GM21737 (cell line): ENCODE results near the gene PAK5.

Experiments used
- ATAC-seq: cut with Tn5 transposase; IDR thresholded peaks from one replicate; pipeline ENCODE4 v1.9.1; 2021; ENCODE audit warnings: mild to moderate bottlenecking, moderate library complexity; ENCODE audit not compliant: unreplicated experiment

PAK5 gene

DNA sequence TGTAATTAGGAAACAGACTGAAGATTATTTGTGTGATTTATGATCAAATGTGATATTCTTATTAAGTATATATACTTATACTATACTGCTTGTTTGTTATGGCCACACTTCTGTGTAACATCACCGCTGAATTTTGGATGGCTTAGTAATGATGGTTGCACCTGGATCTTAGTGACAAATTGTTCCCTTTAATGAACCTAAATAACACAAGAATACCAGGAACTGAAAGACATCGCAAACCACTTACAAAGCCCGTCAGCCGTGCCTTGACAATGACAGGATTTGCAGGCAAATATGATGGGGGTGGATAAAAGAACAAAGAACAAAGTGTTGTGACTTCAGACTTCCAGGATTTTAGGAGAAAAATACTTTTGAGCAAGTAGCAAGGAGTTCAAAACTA, 257.4 kb downstream of the PAK5 start:
- ATAC-seq: no peak

DNA sequence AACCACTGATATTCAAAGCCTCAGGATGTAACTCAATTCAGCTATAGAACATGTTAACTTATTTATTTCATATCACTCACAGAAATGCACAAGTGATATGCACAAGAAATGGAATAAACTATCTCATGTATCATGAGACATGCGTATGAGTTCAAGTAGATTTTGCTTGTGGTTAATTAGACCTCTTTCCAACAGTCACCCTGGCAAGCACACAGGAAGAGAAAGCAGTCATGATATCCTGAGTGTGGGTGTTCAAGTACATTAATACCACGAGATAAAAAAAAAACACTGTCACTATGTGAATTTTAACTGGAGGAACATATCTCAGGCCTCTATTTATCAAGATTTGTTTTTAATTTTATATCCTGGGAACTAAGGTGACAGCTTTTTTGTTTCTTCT, 260.3 kb downstream of the PAK5 start:
- ATAC-seq: no peak

DNA sequence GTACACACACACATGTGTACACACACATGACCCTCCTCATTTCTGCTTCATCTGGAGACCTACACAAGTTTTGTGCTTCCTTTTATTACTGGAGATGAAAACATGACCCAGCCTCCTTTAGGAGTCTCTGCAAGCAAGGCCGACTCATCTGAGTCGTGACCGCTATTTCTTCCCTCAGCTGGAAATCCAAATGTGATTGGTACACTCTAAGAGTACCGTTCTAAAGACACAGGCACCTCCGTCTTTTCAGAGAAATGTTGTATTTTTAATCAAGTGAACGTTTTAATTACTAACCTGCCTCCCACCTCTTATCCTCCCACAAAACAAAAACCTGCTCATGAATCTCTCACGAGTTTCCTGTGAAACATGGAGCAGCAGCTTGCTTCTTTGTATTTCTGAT, 261.5 kb downstream of the PAK5 start:
- no peak for ATAC-seq

DNA sequence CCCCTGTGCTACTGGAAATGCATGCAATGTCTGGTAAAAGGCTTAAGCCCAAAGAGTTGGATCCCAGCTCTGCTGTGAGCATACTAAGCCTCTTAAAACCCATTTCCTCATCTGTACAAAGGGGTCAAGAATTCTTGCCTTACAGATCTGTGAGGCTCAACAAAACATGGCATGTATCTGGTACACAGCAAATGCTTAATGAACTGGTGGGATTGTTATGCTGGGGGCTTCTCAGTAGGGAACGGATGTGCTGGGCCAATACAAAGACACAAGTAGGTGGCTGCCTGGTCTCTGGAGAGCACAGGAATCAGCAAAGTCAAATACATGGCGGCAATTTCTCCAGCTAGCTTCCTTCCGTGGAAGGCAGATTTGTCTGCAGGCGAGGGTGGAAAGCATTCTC, 262.2 kb downstream of the PAK5 start:
- no peak for ATAC-seq

DNA sequence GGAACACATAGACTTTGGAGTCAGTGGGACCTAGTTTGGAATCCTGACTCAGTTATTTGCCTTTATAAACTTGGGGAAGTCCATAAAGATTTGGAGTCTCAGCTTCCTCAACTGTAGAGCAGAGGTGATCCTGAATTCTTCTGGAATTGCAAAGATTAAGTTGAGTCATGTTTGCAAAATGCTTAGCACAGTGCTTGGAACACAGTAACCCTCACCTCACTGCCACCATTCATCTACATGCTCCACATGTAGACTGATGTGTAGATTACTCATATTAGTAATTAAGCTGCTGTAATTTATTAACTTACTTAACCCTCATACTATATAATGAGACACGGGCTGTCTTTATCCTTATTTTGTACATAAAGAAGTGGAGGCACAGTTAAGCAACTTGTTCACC, 263.0 kb downstream of the PAK5 start:
- no peak for ATAC-seq

DNA sequence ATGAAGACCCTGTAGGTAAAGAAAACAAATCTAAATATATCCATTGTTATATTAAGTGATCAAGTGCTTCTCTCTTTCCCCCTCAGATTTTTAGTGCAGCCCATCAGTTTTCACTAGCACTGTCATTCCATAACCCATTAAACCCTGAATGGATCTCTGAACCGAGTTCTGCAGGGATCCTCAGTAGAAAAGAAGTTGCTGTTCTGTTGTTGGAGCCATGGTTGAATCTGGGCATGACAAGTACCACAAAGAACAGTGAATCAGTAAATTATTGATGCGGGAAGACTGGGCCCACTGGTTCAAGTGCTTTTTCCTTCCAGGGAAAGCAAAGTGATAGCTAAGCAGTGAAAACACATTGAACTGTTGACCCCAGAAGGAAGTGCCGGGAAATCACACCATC, 264.1 kb downstream of the PAK5 start:
- no peak for ATAC-seq

DNA sequence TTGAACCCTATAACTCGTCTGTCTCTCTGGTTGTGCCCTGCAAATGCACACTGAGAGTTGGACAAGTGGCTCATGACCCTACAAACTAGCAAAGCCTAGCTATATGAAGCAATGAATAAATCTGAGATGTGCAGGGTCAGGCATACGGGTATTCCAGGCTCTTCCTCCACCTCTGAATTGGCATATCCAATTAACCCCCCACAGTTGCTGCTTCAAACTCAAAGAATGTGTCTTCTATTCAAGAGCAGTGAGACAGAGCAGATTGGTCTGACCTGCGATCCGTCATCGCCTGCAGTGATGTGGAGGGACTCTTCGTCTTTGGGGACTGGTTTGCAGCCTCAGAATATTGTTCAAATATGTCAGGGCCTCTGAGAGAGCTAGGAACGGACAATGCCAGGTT, 264.7 kb downstream of the PAK5 start:
- no peak for ATAC-seq

DNA sequence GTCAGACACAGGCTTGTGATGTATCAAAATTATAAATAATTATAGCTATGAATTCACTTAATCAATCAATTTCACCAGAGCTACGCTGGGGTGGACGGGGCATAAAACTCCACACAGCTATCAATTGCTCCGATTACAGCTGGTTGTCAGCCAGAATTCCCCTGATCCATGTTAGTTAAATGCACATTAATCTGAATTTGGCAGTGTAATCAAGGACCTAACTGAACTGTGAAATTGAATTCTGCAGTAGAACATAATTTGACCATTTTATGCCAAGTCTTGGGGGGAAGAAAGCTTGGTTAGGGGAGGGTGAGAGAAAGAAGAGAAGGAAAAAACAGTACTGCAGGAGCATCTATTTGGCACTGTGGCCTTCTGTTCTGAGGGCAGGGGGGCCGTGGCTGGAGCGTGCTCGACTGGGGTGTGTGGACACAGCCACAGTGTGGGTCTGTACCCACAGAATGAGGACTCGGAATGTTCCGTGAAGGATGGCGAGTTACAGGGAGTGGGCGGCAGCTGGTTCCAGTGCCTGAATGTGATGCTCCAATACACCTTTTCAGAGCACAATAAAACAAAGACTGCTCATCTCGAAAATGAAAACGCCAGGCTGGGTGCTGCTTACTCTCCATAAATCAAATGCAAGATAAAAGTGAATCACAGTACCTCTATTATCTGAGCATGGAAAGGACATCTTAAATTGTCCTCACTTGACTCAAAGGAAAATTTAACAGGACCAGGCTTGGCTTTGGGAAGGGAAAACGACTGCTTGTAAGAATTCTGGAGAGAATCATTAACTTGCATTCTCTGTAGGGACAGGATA, 265.3 kb downstream of the PAK5 start:
- ATAC-seq: no peak

DNA sequence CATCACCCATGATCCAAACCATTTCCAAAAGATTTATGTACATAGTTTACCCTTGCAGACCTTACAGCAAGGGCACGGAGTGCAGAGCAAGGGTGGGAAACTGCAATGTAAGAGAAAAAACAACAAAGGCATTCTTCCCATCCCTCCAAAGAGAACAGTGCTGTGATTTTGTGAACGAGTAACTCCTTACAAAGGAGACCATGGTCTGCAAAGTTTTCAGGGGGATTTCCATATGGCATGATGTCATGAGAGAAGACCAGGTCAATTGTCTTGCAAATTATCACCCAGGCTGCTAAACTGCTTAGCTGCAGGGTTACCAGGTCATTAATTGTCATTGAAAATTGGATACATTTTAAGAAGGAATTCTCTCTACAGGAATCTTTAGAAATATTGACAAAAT, 266.2 kb downstream of the PAK5 start:
- no peak for ATAC-seq

DNA sequence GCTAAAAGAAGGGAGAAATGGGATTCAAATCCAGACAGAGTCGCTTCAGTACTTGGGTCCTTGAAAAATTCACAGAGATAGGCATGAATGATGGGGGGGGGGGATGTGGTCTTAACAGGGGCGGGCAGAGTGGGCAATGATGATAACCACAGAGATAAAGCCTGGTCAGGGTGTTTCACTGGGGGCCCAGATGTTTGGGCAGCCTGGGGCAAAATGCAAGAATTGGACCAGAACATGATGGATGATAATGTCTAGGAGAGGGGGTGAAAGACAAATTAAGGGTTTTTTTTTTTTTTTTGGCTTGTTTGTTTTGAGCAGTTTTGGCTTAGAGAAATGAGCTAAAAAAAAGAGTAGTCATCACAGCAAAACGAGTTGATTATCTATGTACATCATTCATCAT, 267.1 kb downstream of the PAK5 start:
- ATAC-seq: no peak

DNA sequence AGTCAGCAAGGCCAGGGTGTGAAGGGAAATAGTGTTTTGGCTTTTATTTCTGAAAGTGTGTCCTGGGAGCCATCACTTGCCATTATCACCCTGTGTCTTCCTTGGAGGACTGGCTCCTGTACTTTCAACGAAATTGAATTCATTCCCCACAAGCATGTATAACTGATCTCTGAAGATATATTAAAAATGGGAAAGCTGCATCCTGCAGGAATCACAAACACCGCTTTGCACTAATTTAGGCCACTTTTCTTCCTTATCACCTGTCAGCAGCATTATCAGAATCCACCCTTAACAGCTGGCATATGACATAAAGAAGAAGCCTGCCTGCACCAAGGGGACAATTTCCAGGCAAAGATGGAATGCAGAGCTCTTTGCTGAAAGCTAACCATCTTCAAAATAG, 268.3 kb downstream of the PAK5 start:
- no peak for ATAC-seq

DNA sequence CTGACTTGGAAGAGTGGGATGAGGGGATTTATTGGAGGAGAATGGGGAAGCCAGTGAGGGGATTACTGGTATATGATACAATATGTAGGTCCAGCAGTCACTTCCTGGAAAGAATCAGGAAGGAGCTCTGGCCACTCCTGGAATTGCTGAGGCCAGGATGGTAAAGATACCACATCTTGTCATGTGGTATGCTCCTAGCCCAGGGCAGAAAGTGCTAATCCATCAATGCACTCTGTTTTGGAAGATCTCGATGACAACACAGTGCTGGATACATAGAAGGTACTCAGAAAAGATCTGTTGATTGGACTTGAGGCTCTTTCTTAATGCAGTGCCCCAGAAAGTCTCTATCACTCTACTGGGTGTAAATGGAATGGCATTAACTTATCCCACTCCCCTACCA, 271.9 kb downstream of the PAK5 start:
- ATAC-seq: no peak

DNA sequence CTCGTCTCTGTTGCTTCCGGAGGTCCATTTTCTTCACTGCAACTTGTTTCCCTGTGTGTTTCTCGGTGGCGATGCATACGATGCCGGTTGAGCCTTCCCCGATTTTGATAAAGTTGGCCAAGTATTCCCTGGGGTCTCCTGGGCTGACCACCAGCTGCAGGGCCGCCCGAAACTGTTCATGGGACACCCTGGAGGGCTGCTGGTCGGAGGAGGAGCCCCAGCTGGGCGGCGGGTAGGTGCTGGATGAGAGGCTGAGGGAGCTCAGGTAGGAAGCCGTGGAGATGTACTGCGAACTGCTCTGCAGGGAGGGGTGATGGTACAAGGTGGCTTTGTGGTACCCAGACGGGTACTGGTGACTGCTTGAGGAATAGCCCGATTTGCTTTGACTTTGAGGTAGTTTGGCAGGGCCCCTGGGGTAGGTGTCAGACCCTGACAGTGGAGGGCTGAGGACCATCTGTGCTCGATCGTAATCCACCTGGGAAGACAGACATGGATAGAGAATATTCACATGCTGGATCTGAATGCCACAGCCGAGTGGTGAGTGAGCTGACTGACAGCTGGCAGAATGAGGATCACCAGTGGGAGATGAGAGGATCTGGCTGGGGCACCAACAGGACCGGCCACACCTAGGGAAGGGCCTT, 272.8 kb downstream of the PAK5 start:
- no peak for ATAC-seq

DNA sequence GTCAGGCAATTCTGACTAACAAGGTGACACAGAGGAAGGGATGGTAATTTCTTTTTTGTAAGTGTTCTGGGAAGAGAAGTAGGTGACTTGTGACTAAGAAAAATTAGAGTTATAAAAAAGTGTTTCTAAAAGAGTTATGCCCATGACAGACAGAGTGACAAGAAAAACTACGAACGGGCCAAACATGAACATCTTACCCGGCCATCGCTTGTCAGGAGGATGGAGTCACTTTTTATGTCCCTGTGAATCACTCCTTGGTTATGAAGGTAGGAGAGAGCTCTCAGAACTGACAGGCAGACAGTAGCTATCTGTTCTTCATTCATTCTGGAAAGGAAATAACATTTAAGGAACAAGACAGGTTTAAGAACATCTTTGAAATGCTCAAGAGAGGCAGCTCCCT, 281.5 kb downstream of the PAK5 start:
- no peak for ATAC-seq

DNA sequence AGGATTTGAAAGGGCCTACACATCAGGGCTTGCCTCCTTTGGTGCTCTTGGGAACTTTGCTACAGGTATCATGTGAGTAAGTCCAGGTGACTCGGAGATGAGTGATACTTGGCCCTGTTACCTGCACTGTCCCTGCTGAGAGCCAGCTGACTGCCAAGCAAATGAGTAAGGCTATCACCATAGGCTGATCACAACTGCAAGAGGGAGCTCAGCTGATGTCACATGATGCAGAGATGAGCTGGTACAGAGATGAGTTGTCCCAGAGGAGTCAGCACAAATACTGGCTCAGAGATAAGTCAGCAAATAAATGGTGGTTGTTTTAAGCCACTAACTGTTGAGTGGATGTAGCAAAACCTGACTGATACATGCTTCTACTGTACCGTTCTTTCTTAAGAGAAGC, 283.1 kb downstream of the PAK5 start:
- no peak for ATAC-seq

DNA sequence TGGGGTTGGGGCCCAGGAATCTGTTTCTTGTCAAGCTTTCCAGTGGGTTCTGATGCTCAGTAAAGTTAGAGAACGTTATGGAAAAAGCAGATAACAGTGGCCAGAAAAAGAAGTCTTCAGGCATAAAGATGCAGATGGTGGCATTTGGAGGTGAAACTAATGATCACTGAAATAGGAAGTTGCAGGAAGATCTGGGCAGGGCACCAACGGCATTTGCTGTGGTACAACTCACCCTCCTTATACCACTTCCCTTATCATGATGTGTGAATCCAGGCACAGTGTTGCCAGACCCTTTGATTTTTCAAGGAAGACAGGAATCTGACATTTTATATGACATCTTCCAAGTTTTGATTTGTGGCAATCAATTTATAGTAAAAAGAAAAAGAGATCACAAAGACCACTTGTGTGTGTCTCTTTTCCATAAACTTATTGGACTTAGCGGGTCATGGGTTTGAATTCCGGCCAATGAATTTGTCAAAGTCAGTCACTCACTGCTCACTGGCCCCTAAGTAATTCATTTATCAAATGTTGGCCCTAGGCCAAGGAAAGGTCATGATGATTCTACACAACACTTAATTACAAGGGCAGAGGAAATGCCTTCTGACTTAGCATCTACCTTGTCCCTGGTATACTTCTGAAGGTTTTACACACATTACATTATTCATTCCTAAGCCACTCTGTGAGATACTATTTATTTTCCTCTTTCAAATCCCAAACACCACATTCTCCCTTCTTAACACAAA, 286.9 kb downstream of the PAK5 start:
- no peak for ATAC-seq

DNA sequence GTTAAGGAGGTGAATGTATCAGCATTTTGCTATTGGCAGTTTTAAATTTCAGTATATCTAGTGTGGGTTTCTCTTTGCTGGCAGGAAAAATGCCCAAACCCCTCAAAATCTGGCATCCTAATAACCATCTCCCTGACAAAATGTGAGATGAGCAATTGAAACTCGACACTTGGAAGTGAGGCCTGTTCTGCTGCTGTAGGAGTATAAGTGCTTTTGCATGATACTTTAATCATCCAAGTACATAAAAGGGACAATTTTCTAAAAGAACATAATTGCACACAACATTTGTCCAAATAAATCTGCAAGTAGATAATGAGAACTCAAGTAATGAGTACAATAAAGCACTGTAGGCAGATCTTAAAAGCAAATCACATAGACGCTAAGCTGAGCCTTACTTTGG, 288.0 kb downstream of the PAK5 start:
- ATAC-seq: no peak

DNA sequence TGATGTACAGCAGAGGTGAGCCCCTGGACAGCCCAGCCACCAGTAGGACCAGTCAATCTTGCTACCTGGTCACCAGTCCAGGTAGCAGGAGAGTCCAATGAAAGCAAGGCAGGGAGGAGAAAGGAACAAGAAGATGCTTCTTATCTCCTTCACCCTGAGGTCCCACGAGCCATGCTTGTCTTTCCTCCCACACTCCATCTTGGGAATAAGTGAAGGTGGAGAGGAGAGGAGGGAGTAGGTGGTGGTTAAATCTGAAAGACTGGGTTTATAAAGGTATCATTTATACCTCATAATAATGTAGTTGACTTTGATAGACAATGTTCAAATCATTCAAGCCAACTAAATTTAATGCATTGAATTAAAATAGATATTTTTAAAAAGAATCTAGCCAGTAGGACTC, 288.6 kb downstream of the PAK5 start:
- no peak for ATAC-seq

DNA sequence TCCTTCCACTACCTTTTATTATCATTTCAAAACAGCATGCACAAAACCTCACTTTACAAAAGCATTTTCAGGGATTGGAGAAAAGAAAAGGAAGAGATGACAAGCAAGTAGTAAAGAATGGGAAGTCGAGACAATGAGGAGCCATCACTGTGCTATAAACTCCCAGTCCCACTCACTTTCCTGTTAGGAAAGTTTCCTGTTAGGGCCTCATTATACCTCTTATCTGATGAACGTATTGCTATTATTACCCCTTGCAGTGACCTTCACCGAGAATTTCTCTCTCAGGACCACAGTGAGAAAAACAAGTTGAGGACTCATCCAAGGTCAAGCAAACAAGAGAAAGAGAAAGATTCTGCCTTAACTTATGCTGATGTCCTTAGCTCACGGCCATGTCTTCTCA, 295.7 kb downstream of the PAK5 start:
- ATAC-seq: no peak

DNA sequence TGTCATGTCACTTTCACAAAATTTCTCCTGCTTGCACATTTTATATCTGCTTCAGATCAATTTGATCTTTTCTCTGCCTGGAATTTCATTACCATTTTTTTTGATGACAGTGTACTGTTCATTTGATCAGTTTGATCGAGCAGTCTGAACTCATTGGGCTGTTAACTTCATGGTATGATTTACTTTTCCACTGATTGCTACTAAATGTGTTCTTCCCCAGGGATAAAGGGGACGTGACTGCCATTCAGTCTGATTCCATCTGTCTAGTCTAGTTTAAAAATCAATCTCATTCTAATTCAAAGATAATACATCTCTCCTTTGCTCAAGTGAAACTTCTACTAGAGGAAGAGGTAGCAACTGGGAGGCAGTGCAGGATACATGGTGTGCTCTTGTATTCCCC, 303.4 kb downstream of the PAK5 start:
- ATAC-seq: no peak

DNA sequence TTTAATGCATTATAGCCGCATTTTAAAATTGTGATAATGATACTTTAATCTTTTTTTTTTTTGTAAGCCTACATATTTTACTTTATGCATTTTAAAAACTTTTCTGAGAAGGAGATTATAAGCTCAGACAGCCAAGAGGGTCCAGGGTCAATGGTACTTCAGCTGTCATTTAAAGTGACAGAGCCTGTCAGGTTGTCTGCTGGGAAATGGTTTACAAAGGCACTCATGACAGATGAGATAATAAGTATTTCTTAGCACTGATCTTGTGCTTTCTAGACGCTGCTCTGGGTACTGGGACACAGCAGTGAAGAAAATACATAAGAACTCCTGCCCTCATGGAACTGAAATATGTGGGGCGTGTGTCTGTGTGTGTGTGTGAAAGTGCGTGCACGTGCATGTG, 304.9 kb downstream of the PAK5 start:
- no peak for ATAC-seq
